OCI-LY7 (cell line): ENCODE measurements around the gene TRIM14. TPM values are rescaled to one million over a fixed set of nuclear protein-coding genes. Genes with fewer than 3 reads are reported as not detected.

Experiments used
- BruUV-seq: library from RNA; stranded (reverse); fragments of 400-500 nt; replicated peaks from 2 replicates; lab custom pipeline; 2021; lab: Mats Ljungman, UMichigan
- CTCF ChIA-PET: fragments of 300-600 bp; sonication (Branson Sonifier 250); formaldehyde crosslinking; loops from one replicate; lab custom pipeline; 2022; ENCODE audit warnings: antibody characterized with exemption; ENCODE audit not compliant: unreplicated experiment; lab: Charles Lee
- POLR2A ChIA-PET: fragments of 300-600 bp; sonication (Branson Sonifier 250); formaldehyde crosslinking; loops from one replicate; lab custom pipeline; 2022; ENCODE audit warnings: antibody characterized with exemption; lab: Charles Lee
- DNase-seq: peaks from one replicate; pipeline ENCODE4 v3.0.0-alpha.2; 2015; ENCODE audit warnings: low spot score
- H2AFZ ChIP-seq: fragments of 200-600 bp; sonication (generic), shearing (Covaris generic); 2 replicates; pipeline ENCODE4 v1.6.1; 2014; ENCODE audit warnings: mild to moderate bottlenecking, antibody characterized with exemption, low read length, moderate library complexity
- H3K27ac ChIP-seq: fragments of 200-600 bp; sonication (generic); 2 replicates; pipeline ENCODE4 v1.5.1; 2014; ENCODE audit warnings: mixed run types, low read depth, mild to moderate bottlenecking, moderate library complexity, low read length, inconsistent platforms; ENCODE audit not compliant: poor library complexity, severe bottlenecking
- H3K36me3 ChIP-seq: fragments of 200-600 bp; sonication (generic); 2 replicates; pipeline ENCODE4 v1.6.1; 2014; ENCODE audit warnings: mild to moderate bottlenecking, antibody characterized with exemption, low read length, moderate library complexity, mixed read lengths; ENCODE audit not compliant: insufficient read depth
- H3K4me1 ChIP-seq: fragments of 200-600 bp; sonication (generic); 2 replicates; pipeline ENCODE4 v1.5.1; 2014; ENCODE audit warnings: mild to moderate bottlenecking, low read length; ENCODE audit not compliant: insufficient read depth, poor library complexity, severe bottlenecking
- H3K4me2 ChIP-seq: fragments of 200-600 bp; sonication (generic); 2 replicates; pipeline ENCODE4 v1.6.1; 2014; ENCODE audit warnings: mild to moderate bottlenecking, low read length
- H3K4me3 ChIP-seq: fragments of 200-600 bp; sonication (generic); 2 replicates; pipeline ENCODE4 v1.5.1; 2014; ENCODE audit warnings: mild to moderate bottlenecking, low read depth, low read length; ENCODE audit not compliant: poor library complexity, severe bottlenecking
- H3K79me2 ChIP-seq: fragments of 200-600 bp; sonication (generic); 2 replicates; pipeline ENCODE4 v1.6.1; 2016; ENCODE audit warnings: low read depth, mild to moderate bottlenecking, low read length, moderate library complexity, mixed read lengths; ENCODE audit not compliant: insufficient read depth
- H3K9me2 ChIP-seq: fragments of 200-600 bp; sonication (generic); 2 replicates; pipeline ENCODE4 v1.6.1; 2016; ENCODE audit warnings: mild to moderate bottlenecking, low read length, mixed read lengths; ENCODE audit not compliant: insufficient read depth
- H3K9me3 ChIP-seq: fragments of 200-600 bp; sonication (generic); 2 replicates; pipeline ENCODE4 v1.6.1; 2014; ENCODE audit warnings: mild to moderate bottlenecking, mixed run types, low read length, mixed read lengths
- H4K20me1 ChIP-seq: fragments of 200-600 bp; sonication (generic); 2 replicates; pipeline ENCODE4 v1.6.1; 2014; ENCODE audit warnings: mild to moderate bottlenecking, antibody characterized with exemption, low read length, moderate library complexity, mixed read lengths; ENCODE audit not compliant: insufficient read depth
- CTCF ChIP-seq: fragments of 200-600 bp; sonication (generic); conservative IDR thresholded peaks from 2 replicates; pipeline ENCODE4 v1.5.1; 2014; ENCODE audit warnings: mild to moderate bottlenecking, antibody characterized with exemption, low read length, moderate library complexity, mixed read lengths
- EZH2phosphoT487 ChIP-seq: fragments of 200-600 bp; sonication (generic); IDR thresholded peaks from 2 replicates; pipeline ENCODE4 v1.6.1; 2018; ENCODE audit warnings: low read depth, borderline replicate concordance, mild to moderate bottlenecking, mixed run types, antibody characterized with exemption, low read length, moderate library complexity, mixed read lengths
- intact Hi-C: fragments of 100-400 bp; cut with micrococcal nuclease; formaldehyde crosslinking; loops from one replicate; pipeline ENCODE4 v1.10.0; 2022; ENCODE audit not compliant: unreplicated experiment
- total RNA-seq, 2 experiments: library from RNA; depleted of rRNA in 1 of 2; stranded (reverse); fragments of >200 nt in 1 of 2; shearing (Covaris generic) in 1 of 2; gene quantifications; 2 replicates each; pipeline ENCODE4 v1.2.3, GENCODE V29; 2014 to 2022

Gene TRIM14
- total RNA-seq, 2 experiments from 2014 or later, result 21.4 to 26.0 TPM

GRCh38 chr9:98085944-98086343 lies 33.1 kb downstream of the TRIM14 start:
- Histone ChIP-seq H3K9me3 (no peaks in the 10 kb centered on the region), H2AFZ (no peak overlapping the region), H3K9me2 (no peaks in the 10 kb centered on the region), H3K4me3 (no peak overlapping the region), H3K4me1 (no peaks in the 10 kb centered on the region), H3K4me2 (peak overlapping the region; percentile 11; the same call in 1 of the 2 replicates), H3K79me2 (no peaks in the 10 kb centered on the region), H3K36me3 (peaks cover 62% of the 10 kb centered on the region), H4K20me1 (no peaks in the 10 kb centered on the region), H3K27ac (no peak overlapping the region)
- TF ChIP-seq EZH2phosphoT487 (no peak), CTCF (no peak)
- DNase-seq, result no peak
- ChIA-PET POLR2A (interaction anchor here (0.7 to 1.4 kb wide), 2 partner anchors 16 kb away, joined by 3 read pairs; no protein-coding TSS in a partner anchor), CTCF (interaction anchor here (0.5 kb wide), 1 partner anchor 1479 kb away, joined by 4 read pairs; no protein-coding TSS in a partner anchor)
- no TSS peak for BruUV-seq
- intact Hi-C loops, result no loop called here

GRCh38 chr9:98085058-98085457 lies 34.0 kb downstream of the TRIM14 start:
- ChIA-PET CTCF (no interaction called here), POLR2A (interaction anchor here (1.1 to 1.4 kb wide), 2 partner anchors 16 to 40 kb away, joined by 3 read pairs; no protein-coding TSS in a partner anchor)
- Histone ChIP-seq H3K9me3 (no peaks in the 10 kb centered on the region), H3K4me3 (no peak overlapping the region), H3K36me3 (peaks cover 70% of the 10 kb centered on the region), H4K20me1 (no peaks in the 10 kb centered on the region), H3K4me2 (no peak overlapping the region), H3K4me1 (no peaks in the 10 kb centered on the region), H3K79me2 (no peaks in the 10 kb centered on the region), H3K27ac (no peak overlapping the region), H3K9me2 (no peaks in the 10 kb centered on the region), H2AFZ (no peak overlapping the region)
- TF ChIP-seq EZH2phosphoT487, result no peak
- TF ChIP-seq CTCF, result no peak
- intact Hi-C loops, result no loop called here
- no TSS peak for BruUV-seq
- no peak for DNase-seq

- no peak for DNase-seq
- BruUV-seq, result no TSS peak
- Histone ChIP-seq H3K4me1 (no peaks in the 10 kb centered on the region), H3K4me2 (no peak overlapping the region), H3K9me3 (no peaks in the 10 kb centered on the region), H3K4me3 (no peak overlapping the region), H3K9me2 (no peaks in the 10 kb centered on the region), H3K36me3 (peaks cover 75% of the 10 kb centered on the region), H2AFZ (no peak overlapping the region), H4K20me1 (no peaks in the 10 kb centered on the region), H3K79me2 (no peaks in the 10 kb centered on the region), H3K27ac (no peak overlapping the region)
- intact Hi-C loops, result no loop called here
- ChIA-PET CTCF (no interaction called here), POLR2A (interaction anchor here (0.7 to 1.4 kb wide), 3 partner anchors 17 to 171 kb away, joined by 3 read pairs; partner anchors contain the start of gene TBC1D2)
- TF ChIP-seq CTCF (no peak), EZH2phosphoT487 (no peak)
Measured at GRCh38 chr9:98084396-98084795, 34.6 kb downstream of the TRIM14 start.
